Stimulated activated CD8-positive, alpha-beta memory T cell treated with anti-CD3 and anti-CD28 coated beads, Interleukin-7, amount 100 ng/mL, for 48 hours (primary cell): ENCODE data around the gene PDGFB.
A peak's percentile ranks its signal among the peaks of the same experiment; 100 is the strongest.

ENCODE experiments used
- DNase-seq, 2 donors: peaks; one replicate each; pipeline ENCODE4 v3.0.0-alpha.2; 2020; ENCODE audit warnings: low read depth in 1 of 2; ENCODE audit errors: extremely low read depth in 1 of 2

Gene PDGFB

GRCh38 chr22:39277142-39277607, 32.4 kb upstream of the PDGFB start:
- DNase-seq, result no peak

- no peak for DNase-seq
Observed at GRCh38 chr22:39276440-39277141, 31.8 kb upstream of the PDGFB start.

- DNase-seq, result no peak
Observed at GRCh38 chr22:39275814-39276439, 31.1 kb upstream of the PDGFB start.

- DNase-seq, result no peak
Observed at GRCh38 chr22:39273950-39274887, 29.4 kb upstream of the PDGFB start.

- no peak for DNase-seq
Observed at GRCh38 chr22:39270792-39271191, 26.0 kb upstream of the PDGFB start.

GRCh38 chr22:39270280-39270679, 25.5 kb upstream of the PDGFB start:
- no peak for DNase-seq

- no peak for DNase-seq
Observed at GRCh38 chr22:39269095-39269790, 24.5 kb upstream of the PDGFB start.

GRCh38 chr22:39268645-39269044, 23.9 kb upstream of the PDGFB start:
- DNase-seq, result no peak

GRCh38 chr22:39267974-39268373, 23.2 kb upstream of the PDGFB start:
- no peak for DNase-seq

GRCh38 chr22:39266398-39267030, 21.7 kb upstream of the PDGFB start:
- peak in 1 of 2 donors; percentile 61 for DNase-seq

GRCh38 chr22:39265143-39265886, 20.5 kb upstream of the PDGFB start:
- no peak for DNase-seq

GRCh38 chr22:39264349-39265038, 19.7 kb upstream of the PDGFB start:
- DNase-seq, result no peak

- DNase-seq, result no peak
Observed at GRCh38 chr22:39263626-39264348, 19.0 kb upstream of the PDGFB start.

GRCh38 chr22:39259666-39260065, 14.9 kb upstream of the PDGFB start:
- no peak for DNase-seq

- DNase-seq, result no peak
Observed at GRCh38 chr22:39257901-39258475, 13.2 kb upstream of the PDGFB start.

- no peak for DNase-seq
Observed at GRCh38 chr22:39256979-39257378, 12.2 kb upstream of the PDGFB start.

GRCh38 chr22:39256186-39256552, 11.4 kb upstream of the PDGFB start:
- no peak for DNase-seq
